ENCODE results near the gene GJA1. TPM values are rescaled to one million over a fixed set of nuclear protein-coding genes. Genes with fewer than 3 reads are reported as not detected.

Gene GJA1
- total RNA-seq, 1 experiment from 2014 or later, result 528 TPM

DNA sequence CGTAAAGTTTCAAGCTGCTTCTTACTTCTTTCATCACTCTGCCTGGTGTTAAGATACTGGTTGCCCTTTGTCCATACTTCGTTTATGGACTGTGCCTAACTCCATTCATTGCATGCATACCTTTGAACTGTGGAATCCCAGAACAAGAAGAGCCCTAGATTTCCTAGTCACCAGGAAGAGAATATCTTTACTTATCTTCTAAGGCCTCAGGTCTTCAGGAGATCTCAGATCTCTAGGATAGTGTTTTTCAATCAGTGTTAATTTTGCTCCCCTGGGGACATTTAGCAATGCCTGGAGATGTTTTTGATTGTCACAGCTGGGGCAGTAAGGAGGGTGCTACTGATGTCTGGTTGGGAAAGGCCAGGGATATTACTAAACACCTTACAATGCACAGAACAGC is 35.5 kb upstream of the GJA1 start:
- no peak overlapping the region for H2AK5ac ChIP-seq (ENCODE audit: insufficient read length, low read length)
- TF ChIP-seq, protein P1, sequence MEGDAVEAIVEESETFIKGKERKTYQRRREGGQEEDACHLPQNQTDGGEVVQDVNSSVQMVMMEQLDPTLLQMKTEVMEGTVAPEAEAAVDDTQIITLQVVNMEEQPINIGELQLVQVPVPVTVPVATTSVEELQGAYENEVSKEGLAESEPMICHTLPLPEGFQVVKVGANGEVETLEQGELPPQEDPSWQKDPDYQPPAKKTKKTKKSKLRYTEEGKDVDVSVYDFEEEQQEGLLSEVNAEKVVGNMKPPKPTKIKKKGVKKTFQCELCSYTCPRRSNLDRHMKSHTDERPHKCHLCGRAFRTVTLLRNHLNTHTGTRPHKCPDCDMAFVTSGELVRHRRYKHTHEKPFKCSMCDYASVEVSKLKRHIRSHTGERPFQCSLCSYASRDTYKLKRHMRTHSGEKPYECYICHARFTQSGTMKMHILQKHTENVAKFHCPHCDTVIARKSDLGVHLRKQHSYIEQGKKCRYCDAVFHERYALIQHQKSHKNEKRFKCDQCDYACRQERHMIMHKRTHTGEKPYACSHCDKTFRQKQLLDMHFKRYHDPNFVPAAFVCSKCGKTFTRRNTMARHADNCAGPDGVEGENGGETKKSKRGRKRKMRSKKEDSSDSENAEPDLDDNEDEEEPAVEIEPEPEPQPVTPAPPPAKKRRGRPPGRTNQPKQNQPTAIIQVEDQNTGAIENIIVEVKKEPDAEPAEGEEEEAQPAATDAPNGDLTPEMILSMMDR (conservative IDR thresholded peaks at IDR 0.05), result no peak
- no peak overlapping the region for H2BK20ac ChIP-seq (ENCODE audit: low read depth, low read length, poor library complexity, severe bottlenecking)
- H3K79me1 ChIP-seq (ENCODE audit: insufficient read depth, low read depth, low read length, poor library complexity, severe bottlenecking), result no peaks in the 10 kb centered on the region
- no peak overlapping the region for H3K4me2 ChIP-seq (ENCODE audit: insufficient read depth, insufficient read length, low read length)
- H3K9me3 ChIP-seq (ENCODE audit: control insufficient read depth, low read depth, low read length), result no peaks in the 10 kb centered on the region
- no peaks in the 10 kb centered on the region for H3K79me2 ChIP-seq (ENCODE audit: insufficient read depth, low read length)
- H2BK5ac ChIP-seq (ENCODE audit: insufficient read length, low read length), result no peak overlapping the region
- no peak overlapping the region for H2BK120ac ChIP-seq (ENCODE audit: low read depth, low read length, poor library complexity, severe bottlenecking)
- no peak overlapping the region for H3K4ac ChIP-seq (ENCODE audit: low read depth, low read length)
- H3K4me1 ChIP-seq (ENCODE audit: insufficient read depth, low read length), result no peaks in the 10 kb centered on the region
- Mint-ChIP-seq H3K4me3 (no peak overlapping the region), H3K4me1 (peaks cover 0 to 8% of the 10 kb centered on the region in 2 experiments; a peak in 2 of 4 replicates), H3K27me3 (ENCODE audit: low read depth) (no peaks in the 10 kb centered on the region), H3K36me3 (ENCODE audit: insufficient read depth in 1 of 3, low read depth in 3 of 3) (no peaks in the 10 kb centered on the region), H3K9me3 (no peaks in the 10 kb centered on the region), H3K27ac (no peak overlapping the region)
- H2BK12ac ChIP-seq (ENCODE audit: insufficient read length, low read depth, low read length), result no peak overlapping the region
- H4K20me1 ChIP-seq (ENCODE audit: control insufficient read depth, insufficient read depth, insufficient read length), result no peaks in the 10 kb centered on the region
- no peak overlapping the region for H3K18ac ChIP-seq (ENCODE audit: insufficient read length, low read depth, low read length)
- H3T11ph ChIP-seq (ENCODE audit: low read length), result no peak overlapping the region
- no peak overlapping the region for H3K9ac ChIP-seq (ENCODE audit: extremely low read depth, insufficient read length, low read length)
- H3K56ac ChIP-seq (ENCODE audit: insufficient read length, low read depth, low read length), result no peak overlapping the region
- H2AFZ ChIP-seq (ENCODE audit: low read length), result no peak overlapping the region
- H3K27ac ChIP-seq (ENCODE audit: insufficient read length, low read depth, low read length), result no peak overlapping the region
- H4K5ac ChIP-seq (ENCODE audit: insufficient read length, low read depth, low read length), result no peak overlapping the region
- no peak overlapping the region for H2BK15ac ChIP-seq (ENCODE audit: low read depth, low read length)
- no peak overlapping the region for H4K8ac ChIP-seq (replicated peaks; ENCODE audit: insufficient read length, low read depth, low read length)
- no peaks in the 10 kb centered on the region for H3K27me3 ChIP-seq (ENCODE audit: insufficient read depth, low read length)
- no peak for DNase-seq
- no peaks in the 10 kb centered on the region for H3K23me2 ChIP-seq (ENCODE audit: insufficient read length, low read depth, low read length, poor library complexity, severe bottlenecking)
- H3K14ac ChIP-seq (ENCODE audit: insufficient read depth, low read length), result no peak overlapping the region
- H4K91ac ChIP-seq (ENCODE audit: insufficient read length, low read depth, low read length), result no peak overlapping the region
- no peak overlapping the region for H3K23ac ChIP-seq (ENCODE audit: insufficient read length, low read depth, low read length)
- no CpG with 5 or more reads among the region's 2 CpGs for WGBS (ENCODE audit: extremely low coverage, insufficient read length, low lambda C conversion rate)

All from H9 (cell line).